Muscle of back (tissue), 11 donors: Measurements from ENCODE around the gene NACC2. TPM values are rescaled to one million over a fixed set of nuclear protein-coding genes. Genes with fewer than 3 reads are reported as not detected.

Experiments
- DNase-seq, 3 donors: peaks; one replicate each; pipeline versions ENCODE4 v3.0.0 to v3.0.0-alpha.2; 2013
- polyA plus RNA-seq, 10 donors: library from polyadenylated mRNA; unstranded; fragments of 120-200 nt; gene quantifications; one replicate each; pipeline ENCODE4 v1.2.1, GENCODE V29; 2013; ENCODE audit not compliant: insufficient read length in 10 of 10

The NACC2 gene
- polyA plus RNA-seq, 10 donors = 6.0 to 11.8 (median 10.0) TPM

- DNase-seq = no peak
Observed at GRCh38 chr9:135998016-135998380, 97.1 kb downstream of the NACC2 start.

GRCh38 chr9:135997090-135998015 lies 97.7 kb downstream of the NACC2 start:
- no peak for DNase-seq

GRCh38 chr9:135995816-135996215 lies 99.3 kb downstream of the NACC2 start:
- DNase-seq = no peak

GRCh38 chr9:135994501-135995192 lies 100.4 kb downstream of the NACC2 start:
- no peak for DNase-seq

GRCh38 chr9:135993765-135994500 lies 101.2 kb downstream of the NACC2 start:
- DNase-seq = no peak

- DNase-seq = no peak
Observed at GRCh38 chr9:135993409-135993742, 101.7 kb downstream of the NACC2 start.

- peak; percentile 79 to 95 (median 90) for DNase-seq
Observed at GRCh38 chr9:135992486-135993408, 102.3 kb downstream of the NACC2 start.

- DNase-seq = no peak
Observed at GRCh38 chr9:135991771-135992170, 103.3 kb downstream of the NACC2 start.

GRCh38 chr9:135990468-135991429 lies 104.3 kb downstream of the NACC2 start:
- DNase-seq = peak in 1 of 3 donors; percentile 73

GRCh38 chr9:135989722-135990467 lies 105.2 kb downstream of the NACC2 start:
- no peak for DNase-seq

- DNase-seq = no peak
Observed at GRCh38 chr9:135989157-135989556, 105.9 kb downstream of the NACC2 start.

- no peak for DNase-seq
Observed at GRCh38 chr9:135988493-135988892, 106.6 kb downstream of the NACC2 start.

- no peak for DNase-seq
Observed at GRCh38 chr9:135987838-135988404, 107.2 kb downstream of the NACC2 start.

- no peak for DNase-seq
Observed at GRCh38 chr9:135986605-135987004, 108.5 kb downstream of the NACC2 start.

GRCh38 chr9:135985889-135986288 lies 109.2 kb downstream of the NACC2 start:
- DNase-seq = no peak

- no peak for DNase-seq
Observed at GRCh38 chr9:135985459-135985774, 109.7 kb downstream of the NACC2 start.

GRCh38 chr9:135984072-135984710 lies 110.9 kb downstream of the NACC2 start:
- no peak for DNase-seq

GRCh38 chr9:135983208-135984071 lies 111.6 kb downstream of the NACC2 start:
- no peak for DNase-seq
